ENCODE data around the gene MFNG. TPM values are rescaled to one million over a fixed set of nuclear protein-coding genes. Genes with fewer than 3 reads are reported as not detected.

Gene MFNG
- total RNA-seq, 1 donor from 2014 or later: 1.5 TPM

- no peak for DNase-seq (ENCODE audit: extremely low spot score, unreplicated experiment)
- Mint-ChIP-seq H3K4me3 (ENCODE audit: unreplicated experiment) (no peak overlapping the region), H3K27ac (ENCODE audit: unreplicated experiment) (no peak overlapping the region), H3K36me3 (ENCODE audit: unreplicated experiment) (peaks cover 29% of the 10 kb centered on the region), H3K27me3 (ENCODE audit: unreplicated experiment) (no peaks in the 10 kb centered on the region), H3K9me3 (ENCODE audit: unreplicated experiment) (no peaks in the 10 kb centered on the region), H3K4me1 (ENCODE audit: unreplicated experiment) (peaks cover 23% of the 10 kb centered on the region)
- TF ChIP-seq, protein P1, sequence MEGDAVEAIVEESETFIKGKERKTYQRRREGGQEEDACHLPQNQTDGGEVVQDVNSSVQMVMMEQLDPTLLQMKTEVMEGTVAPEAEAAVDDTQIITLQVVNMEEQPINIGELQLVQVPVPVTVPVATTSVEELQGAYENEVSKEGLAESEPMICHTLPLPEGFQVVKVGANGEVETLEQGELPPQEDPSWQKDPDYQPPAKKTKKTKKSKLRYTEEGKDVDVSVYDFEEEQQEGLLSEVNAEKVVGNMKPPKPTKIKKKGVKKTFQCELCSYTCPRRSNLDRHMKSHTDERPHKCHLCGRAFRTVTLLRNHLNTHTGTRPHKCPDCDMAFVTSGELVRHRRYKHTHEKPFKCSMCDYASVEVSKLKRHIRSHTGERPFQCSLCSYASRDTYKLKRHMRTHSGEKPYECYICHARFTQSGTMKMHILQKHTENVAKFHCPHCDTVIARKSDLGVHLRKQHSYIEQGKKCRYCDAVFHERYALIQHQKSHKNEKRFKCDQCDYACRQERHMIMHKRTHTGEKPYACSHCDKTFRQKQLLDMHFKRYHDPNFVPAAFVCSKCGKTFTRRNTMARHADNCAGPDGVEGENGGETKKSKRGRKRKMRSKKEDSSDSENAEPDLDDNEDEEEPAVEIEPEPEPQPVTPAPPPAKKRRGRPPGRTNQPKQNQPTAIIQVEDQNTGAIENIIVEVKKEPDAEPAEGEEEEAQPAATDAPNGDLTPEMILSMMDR (IDR thresholded peaks at IDR 0.05): no peak
These were observed 5.6 kb upstream of the MFNG start for GRCh38 chr22:37491559-37492427.

- H3K36me3 Mint-ChIP-seq (ENCODE audit: unreplicated experiment): peaks cover 29% of the 10 kb centered on the region
- no peaks in the 10 kb centered on the region for H3K27me3 Mint-ChIP-seq (ENCODE audit: unreplicated experiment)
- peaks cover 24% of the 10 kb centered on the region for H3K4me1 Mint-ChIP-seq (ENCODE audit: unreplicated experiment)
- TF ChIP-seq, protein P1 (IDR thresholded peaks at IDR 0.05): no peak
- no peak for DNase-seq (ENCODE audit: extremely low spot score, unreplicated experiment)
- no peaks in the 10 kb centered on the region for H3K9me3 Mint-ChIP-seq (ENCODE audit: unreplicated experiment)
- H3K4me3 Mint-ChIP-seq (ENCODE audit: unreplicated experiment): no peak overlapping the region
- H3K27ac Mint-ChIP-seq (ENCODE audit: unreplicated experiment): no peak overlapping the region
These were observed 4.9 kb upstream of the MFNG start for GRCh38 chr22:37491106-37491505.

DNA sequence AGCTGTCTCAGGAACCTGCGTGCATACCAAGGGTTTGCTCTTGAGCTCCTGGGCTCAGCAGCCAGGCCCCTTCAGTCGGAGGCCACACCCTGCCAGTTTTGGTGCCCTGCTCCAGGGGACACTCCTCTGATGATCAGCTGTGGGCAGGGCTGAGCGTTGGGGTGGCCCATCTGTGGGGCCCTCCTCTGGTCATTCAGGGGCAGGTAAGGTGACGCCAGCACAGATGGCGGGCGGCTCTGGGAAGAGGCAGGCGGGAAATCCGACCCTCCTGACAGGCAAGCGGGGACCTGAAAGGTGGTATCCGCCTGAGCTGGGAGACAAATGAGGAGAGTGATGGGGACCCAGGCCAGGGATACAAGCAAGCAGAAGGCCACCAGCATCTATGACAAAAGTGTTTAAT, 3.8 kb upstream of the MFNG start:
- H3K27ac Mint-ChIP-seq (ENCODE audit: unreplicated experiment): no peak overlapping the region
- no peaks in the 10 kb centered on the region for H3K9me3 Mint-ChIP-seq (ENCODE audit: unreplicated experiment)
- no peaks in the 10 kb centered on the region for H3K27me3 Mint-ChIP-seq (ENCODE audit: unreplicated experiment)
- peaks cover 23% of the 10 kb centered on the region for H3K4me1 Mint-ChIP-seq (ENCODE audit: unreplicated experiment)
- no peak for DNase-seq (ENCODE audit: extremely low spot score, unreplicated experiment)
- H3K4me3 Mint-ChIP-seq (ENCODE audit: unreplicated experiment): no peak overlapping the region
- H3K36me3 Mint-ChIP-seq (ENCODE audit: unreplicated experiment): peaks cover 24% of the 10 kb centered on the region
- TF ChIP-seq, protein P1 (IDR thresholded peaks at IDR 0.05): no peak

- Mint-ChIP-seq H3K9me3 (ENCODE audit: unreplicated experiment) (no peaks in the 10 kb centered on the region), H3K27me3 (ENCODE audit: unreplicated experiment) (no peaks in the 10 kb centered on the region), H3K27ac (ENCODE audit: unreplicated experiment) (no peak overlapping the region), H3K36me3 (ENCODE audit: unreplicated experiment) (peaks cover 20% of the 10 kb centered on the region), H3K4me1 (ENCODE audit: unreplicated experiment) (peaks cover 28% of the 10 kb centered on the region), H3K4me3 (ENCODE audit: unreplicated experiment) (no peak overlapping the region)
- DNase-seq (ENCODE audit: extremely low spot score, unreplicated experiment): no peak
- TF ChIP-seq, protein P1 (IDR thresholded peaks at IDR 0.05): no peak
These were observed 2.4 kb upstream of the MFNG start for GRCh38 chr22:37488337-37489135.

DNA sequence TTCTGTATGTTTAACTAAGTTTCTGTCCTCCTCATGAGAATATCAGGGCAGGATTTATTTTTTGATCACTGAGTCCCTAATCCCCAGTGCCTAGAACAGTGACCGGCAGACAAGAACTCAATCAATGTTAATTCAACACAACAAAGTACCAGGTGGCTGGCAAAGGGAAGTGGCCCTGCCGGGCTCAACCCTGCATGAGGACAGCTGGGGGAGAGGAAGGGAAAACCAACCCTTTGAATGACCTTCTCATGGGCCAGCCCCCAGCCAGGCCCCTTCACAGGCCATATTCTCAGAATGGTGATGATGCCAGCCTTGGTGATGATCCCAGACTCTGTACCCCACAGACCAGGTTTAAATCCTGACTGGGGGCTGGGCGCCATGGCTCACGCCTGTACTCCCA, 1.4 kb upstream of the MFNG start:
- H3K27me3 Mint-ChIP-seq (ENCODE audit: unreplicated experiment): no peaks in the 10 kb centered on the region
- no peak overlapping the region for H3K27ac Mint-ChIP-seq (ENCODE audit: unreplicated experiment)
- H3K4me1 Mint-ChIP-seq (ENCODE audit: unreplicated experiment): peaks cover 25% of the 10 kb centered on the region
- no peaks in the 10 kb centered on the region for H3K9me3 Mint-ChIP-seq (ENCODE audit: unreplicated experiment)
- DNase-seq (ENCODE audit: extremely low spot score, unreplicated experiment): no peak
- H3K36me3 Mint-ChIP-seq (ENCODE audit: unreplicated experiment): peaks cover 13% of the 10 kb centered on the region
- TF ChIP-seq, protein P1 (IDR thresholded peaks at IDR 0.05): no peak
- H3K4me3 Mint-ChIP-seq (ENCODE audit: unreplicated experiment): no peak overlapping the region

Measured in osteocyte (in vitro differentiated cells).